Mucosa of descending colon (tissue), 3 donors: ENCODE data around the gene CEACAM16. TPM values are rescaled to one million over a fixed set of nuclear protein-coding genes. Genes with fewer than 3 reads are reported as not detected.

Experiments used
- ATAC-seq: fragments of 200-7000 bp; cut with Tn5 transposase; one replicate; pipeline ENCODE4 v1.9.1; 2020; ENCODE audit warnings: mild to moderate bottlenecking, moderate library complexity
- DNase-seq, 3 donors: peaks; one replicate each; pipeline ENCODE4 v3.0.0-alpha.2; 2020
- H3K36me3 ChIP-seq: fragments of 200-600 bp; one replicate; pipeline ENCODE4 v1.8.0; 2021; ENCODE audit warnings: low read depth, mild to moderate bottlenecking
- H3K4me1 ChIP-seq: fragments of 200-600 bp; one replicate; pipeline ENCODE4 v1.8.0; 2021; ENCODE audit warnings: low read depth, mild to moderate bottlenecking
- H3K4me3 ChIP-seq: fragments of 200-600 bp; one replicate; pipeline ENCODE4 v1.8.0; 2021; ENCODE audit warnings: mild to moderate bottlenecking
- H3K9me3 ChIP-seq: fragments of 200-600 bp; one replicate; pipeline ENCODE4 v1.8.0; 2021; ENCODE audit warnings: mild to moderate bottlenecking
- CTCF ChIP-seq: fragments of 200-600 bp; IDR thresholded peaks from one replicate; pipeline ENCODE4 v1.8.0; 2022; ENCODE audit warnings: antibody characterized with exemption, mild to moderate bottlenecking
- intact Hi-C, 2 donors: fragments of 100-400 bp; cut with DNase I in 1 of 2; cut with micrococcal nuclease in 1 of 2; formaldehyde crosslinking; loops; one replicate each; pipeline versions ENCODE4 v1.11.0 to v1.11.1; 2022; cut with DNase I, micrococcal nuclease
- total RNA-seq, 3 donors: library from RNA; stranded (reverse); fragmentation: NEBNext Ultra II Directional in 2 of 3; extraction: Animal tissue kit (Norgen Biotek cat#: 25700) in 2 of 3; gene quantifications; one replicate each; pipeline versions ENCODE4 v1.2.1 to v1.2.4, GENCODE V29; 2021 to 2023
- donor health status: DM: no; HTN: no; CAD: no; lungs with moderate emphysema.
- donor health status: DM: no; HTN: no; CAD: no.
- donor health status: DM: no; HTN: yes; CAD: no.

Gene CEACAM16
- total RNA-seq, 3 donors from 2014 or later, result 0.17 TPM; not detected in 2

GRCh38 chr19:44744871-44745332, 46.0 kb downstream of the CEACAM16 start:
- H3K36me3 ChIP-seq, result no peaks in the 10 kb centered on the region
- H3K4me3 ChIP-seq, result no peak overlapping the region
- no peaks in the 10 kb centered on the region for H3K9me3 ChIP-seq
- TF ChIP-seq CTCF, result no peak
- DNase-seq, result no peak
- intact Hi-C loops, result no loop called here
- peaks cover 66% of the 10 kb centered on the region for H3K4me1 ChIP-seq
- peak; percentile 3 for ATAC-seq

DNA sequence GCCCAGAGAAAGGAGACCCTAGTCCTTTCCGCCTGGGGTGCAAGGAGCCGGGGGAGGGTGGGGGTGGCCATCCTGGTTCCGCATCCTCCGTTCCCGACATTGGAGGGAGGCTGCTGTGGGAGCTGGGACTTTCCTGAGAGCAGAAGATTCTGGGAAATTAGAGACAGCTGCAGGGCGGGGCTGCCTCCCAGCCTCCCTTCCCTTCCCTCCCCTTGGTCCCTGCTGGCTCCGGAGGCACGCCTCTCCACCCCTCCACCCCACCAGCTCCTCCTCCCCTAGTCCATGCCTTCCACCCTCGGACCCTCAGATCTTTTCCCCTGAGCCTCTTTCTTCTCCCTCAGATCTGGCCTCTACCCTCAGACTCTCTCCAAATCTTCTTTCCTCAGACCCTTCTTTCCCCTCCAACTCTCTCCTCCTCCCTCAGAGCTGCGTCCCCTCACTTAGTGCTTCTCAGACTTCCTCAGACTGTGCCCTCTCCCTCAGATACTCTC, 46.4 kb downstream of the CEACAM16 start:
- Histone ChIP-seq H3K9me3 (no peaks in the 10 kb centered on the region), H3K36me3 (no peaks in the 10 kb centered on the region), H3K4me3 (no peak overlapping the region), H3K4me1 (peaks cover 70% of the 10 kb centered on the region)
- TF ChIP-seq CTCF, result no peak
- intact Hi-C loops, result no loop called here
- DNase-seq (peak; percentile 83 to 90 (median 85)), ATAC-seq (peak; percentile 41)

GRCh38 chr19:44745887-44746600, 47.1 kb downstream of the CEACAM16 start:
- Histone ChIP-seq H3K4me3 (no peak overlapping the region), H3K9me3 (no peaks in the 10 kb centered on the region), H3K36me3 (no peaks in the 10 kb centered on the region), H3K4me1 (peaks cover 70% of the 10 kb centered on the region)
- peak in 2 of 3 donors; percentile 14 for DNase-seq
- no peak for TF ChIP-seq CTCF
- intact Hi-C loops, result no loop called here
- no peak for ATAC-seq

DNA sequence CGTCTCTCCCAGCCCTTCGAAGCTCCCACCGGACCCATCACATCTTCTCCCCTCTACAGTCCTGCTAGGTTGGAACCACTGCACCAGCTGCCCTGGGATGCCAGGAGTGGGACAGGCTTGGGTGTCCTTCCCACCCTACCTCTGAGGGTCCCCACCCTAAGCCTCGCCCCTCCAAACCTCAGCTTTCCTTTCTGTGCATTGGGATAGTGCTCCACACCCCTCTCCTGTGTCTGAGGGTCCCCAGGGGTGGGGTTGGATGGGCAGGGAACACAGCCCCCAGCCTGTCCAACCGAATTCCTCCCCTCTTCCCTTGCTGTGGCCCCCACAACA, 47.6 kb downstream of the CEACAM16 start:
- H3K4me1 ChIP-seq, result peaks cover 70% of the 10 kb centered on the region
- H3K9me3 ChIP-seq, result no peaks in the 10 kb centered on the region
- H3K4me3 ChIP-seq, result no peak overlapping the region
- no peak for ATAC-seq
- peak in 1 of 3 donors; percentile 61 for DNase-seq
- TF ChIP-seq CTCF, result no peak
- intact Hi-C loops, result no loop called here
- H3K36me3 ChIP-seq, result no peaks in the 10 kb centered on the region

- Histone ChIP-seq H3K9me3 (no peaks in the 10 kb centered on the region), H3K36me3 (no peaks in the 10 kb centered on the region), H3K4me3 (peak overlapping the region; percentile 14), H3K4me1 (peaks cover 69% of the 10 kb centered on the region)
- DNase-seq (peak; percentile 97 to 98 (median 97)), ATAC-seq (peak; percentile 82)
- intact Hi-C loops, result no loop called here
- no peak for TF ChIP-seq CTCF
Observed at GRCh38 chr19:44746946-44747738, 48.2 kb downstream of the CEACAM16 start.
